Measurements from ENCODE around the gene LETM1.

Gene LETM1

GRCh38 chr4:1830234-1830633 lies 25.7 kb downstream of the LETM1 start:
- DNase-seq (ENCODE audit: low read depth in 1 of 2, low spot score in 1 of 2), result no peak

GRCh38 chr4:1826531-1827350 lies 29.2 kb downstream of the LETM1 start:
- no peak for DNase-seq (ENCODE audit: low read depth in 1 of 2, low spot score in 1 of 2)

DNA sequence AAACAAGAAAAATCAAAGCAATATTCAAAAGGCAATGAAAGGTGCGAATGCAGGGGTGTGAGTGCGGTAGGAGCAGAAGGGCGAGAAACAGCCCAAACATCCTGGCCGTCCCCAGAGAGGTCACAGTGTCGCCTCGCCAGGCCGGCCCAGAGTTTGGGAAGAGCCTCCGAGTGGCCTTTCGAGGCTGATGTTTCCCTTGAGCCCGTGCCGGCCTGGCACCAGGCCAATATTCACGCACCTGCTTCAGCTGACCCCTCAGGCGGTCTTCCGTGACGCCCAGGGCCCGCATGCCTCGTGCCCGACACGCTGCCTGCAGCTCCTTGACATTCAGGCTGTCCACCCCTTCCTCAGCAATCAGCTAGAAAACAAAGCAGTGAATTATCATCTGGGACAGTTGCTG lies 30.6 kb downstream of the LETM1 start:
- DNase-seq (ENCODE audit: low read depth in 1 of 2, low spot score in 1 of 2), result no peak

GRCh38 chr4:1824746-1825145 lies 31.2 kb downstream of the LETM1 start:
- DNase-seq (ENCODE audit: low read depth in 1 of 2, low spot score in 1 of 2), result no peak

GRCh38 chr4:1823545-1823932 lies 32.4 kb downstream of the LETM1 start:
- DNase-seq (ENCODE audit: low read depth in 1 of 2, low spot score in 1 of 2), result no peak

- no peak for DNase-seq (ENCODE audit: low read depth in 1 of 2, low spot score in 1 of 2)
Observed at GRCh38 chr4:1822568-1823544, 33.1 kb downstream of the LETM1 start.

DNA sequence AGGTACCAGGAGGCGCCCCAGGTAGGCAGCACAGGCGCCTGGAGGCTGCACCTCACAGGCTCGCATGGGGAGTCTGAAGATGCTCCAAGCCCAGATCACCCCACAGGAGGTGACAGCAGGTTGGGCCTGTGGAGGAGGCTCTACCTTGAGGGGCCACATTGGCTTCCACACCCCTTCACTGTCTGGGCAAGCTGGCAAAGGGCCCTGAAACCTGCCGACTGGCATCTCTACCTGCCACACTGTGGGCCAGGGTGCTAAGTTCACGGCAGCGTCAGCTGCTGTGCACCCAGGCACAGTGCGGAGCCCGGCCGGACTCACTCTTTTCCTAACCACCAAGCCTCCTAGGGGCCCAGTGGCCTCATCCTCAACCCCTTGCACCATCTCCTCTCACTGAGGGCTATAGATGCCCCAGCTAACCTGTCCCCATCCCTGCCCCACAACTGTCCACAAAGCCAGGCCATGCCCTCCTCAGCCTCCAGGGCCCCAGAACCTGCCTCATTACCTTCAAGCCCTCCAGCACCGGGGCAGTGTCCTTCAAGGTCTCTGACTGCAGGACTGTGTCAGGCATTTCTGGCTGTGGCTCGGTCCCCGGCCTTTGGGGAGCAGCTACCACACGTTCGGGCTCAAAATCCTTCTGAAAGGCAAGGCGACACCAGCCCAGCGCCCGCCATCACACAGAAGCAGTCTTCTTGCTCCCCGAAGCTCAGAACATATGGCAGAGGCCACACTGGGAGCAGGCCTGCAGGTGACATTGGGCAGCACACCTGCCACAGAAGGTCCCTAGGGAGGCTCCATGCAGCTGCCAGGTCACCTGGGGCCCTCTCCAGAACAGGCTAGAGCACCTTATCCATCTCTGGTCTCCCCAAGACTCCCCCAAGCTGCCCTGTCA lies 34.0 kb downstream of the LETM1 start:
- DNase-seq (ENCODE audit: low read depth in 1 of 2, low spot score in 1 of 2), result no peak

DNA sequence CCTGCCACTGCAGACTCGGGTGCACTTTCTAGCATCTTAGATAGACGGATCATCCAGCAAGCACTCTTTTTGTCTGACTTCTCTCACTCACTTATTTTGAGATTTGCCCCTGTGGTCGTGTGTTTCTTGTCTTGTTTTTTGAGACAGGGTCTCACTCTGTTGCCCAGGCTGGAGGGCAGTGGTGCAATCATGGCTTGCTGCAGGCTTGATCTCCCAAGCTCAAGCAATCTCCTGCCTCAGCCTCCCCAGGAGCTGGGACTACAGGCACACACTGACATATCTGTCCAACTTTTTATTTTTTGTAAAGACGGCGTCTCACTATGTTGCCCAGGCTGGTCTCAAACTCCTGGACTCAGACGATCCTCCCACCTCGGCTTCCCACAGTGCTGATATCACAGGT lies 36.1 kb downstream of the LETM1 start:
- no peak for DNase-seq (ENCODE audit: low read depth in 1 of 2, low spot score in 1 of 2)

- DNase-seq (ENCODE audit: low read depth in 1 of 2, low spot score in 1 of 2), result no peak
Observed at GRCh38 chr4:1819284-1819683, 36.7 kb downstream of the LETM1 start.

- DNase-seq (ENCODE audit: low read depth in 1 of 2, low spot score in 1 of 2), result no peak
Observed at GRCh38 chr4:1815997-1816860, 39.7 kb downstream of the LETM1 start.

DNA sequence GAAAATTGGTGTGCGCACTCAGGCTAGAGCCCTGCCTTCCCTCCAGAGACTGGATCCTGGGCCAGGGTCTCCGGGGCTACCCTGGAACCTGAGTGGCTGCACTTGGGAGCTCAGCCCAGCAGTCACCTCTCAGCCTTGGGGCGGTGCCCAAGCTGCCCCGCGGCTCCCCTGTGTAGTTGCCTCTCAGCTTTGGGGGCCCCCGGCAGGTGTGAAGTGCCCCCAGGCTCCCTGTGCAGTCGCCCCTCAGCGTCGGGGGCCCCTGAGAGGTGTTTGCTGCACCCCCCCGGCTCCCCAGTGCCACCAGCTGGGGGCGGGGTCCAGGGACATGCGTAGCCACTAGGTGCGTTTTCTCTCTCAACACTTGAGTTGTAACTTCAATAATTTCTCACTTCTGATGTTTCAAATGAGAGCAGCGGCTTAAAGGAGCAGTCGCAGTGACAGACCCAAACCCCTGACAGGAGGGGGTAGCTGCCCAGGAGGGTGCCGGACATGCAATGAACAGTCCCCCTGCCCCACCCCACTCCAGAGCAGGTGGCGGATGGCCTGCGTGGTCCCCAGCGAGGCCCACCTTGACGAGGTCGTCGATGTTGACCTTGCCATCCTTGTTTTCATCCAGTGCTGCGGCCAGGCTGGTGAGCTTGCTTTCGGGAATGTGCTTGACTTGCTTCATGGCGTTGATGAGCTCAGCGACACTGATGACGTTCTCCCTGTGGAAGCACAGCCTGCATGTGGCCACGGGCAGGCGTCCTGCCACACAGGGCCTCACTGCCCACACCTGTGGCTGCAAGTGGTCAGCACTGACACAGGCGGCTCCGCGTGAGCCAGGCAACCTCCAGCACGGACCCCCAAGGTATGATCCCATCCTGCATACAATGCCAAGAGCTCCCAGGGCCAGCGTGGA lies 40.6 kb downstream of the LETM1 start:
- no peak for DNase-seq (ENCODE audit: low read depth in 1 of 2, low spot score in 1 of 2)

GRCh38 chr4:1814453-1814852 lies 41.5 kb downstream of the LETM1 start:
- DNase-seq (ENCODE audit: low read depth in 1 of 2, low spot score in 1 of 2), result no peak

DNA sequence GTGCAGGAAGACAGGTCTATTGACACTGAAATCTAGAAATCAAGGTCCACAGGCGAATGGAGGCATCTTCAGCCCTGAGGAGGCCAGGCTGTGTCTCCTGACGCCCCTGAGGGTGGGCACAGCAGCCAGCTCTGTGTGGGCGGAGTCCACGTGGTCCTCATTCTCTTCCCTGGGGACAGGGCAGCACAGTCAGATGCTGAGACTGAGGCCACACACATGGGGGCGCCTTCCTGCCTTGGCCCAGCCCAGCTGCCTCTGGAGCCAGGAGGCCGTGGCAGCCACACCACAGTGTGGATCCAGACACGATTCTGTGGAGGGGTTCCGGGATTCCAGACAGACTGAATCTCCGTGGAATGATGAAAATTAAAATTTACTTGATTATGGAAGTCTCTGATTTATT lies 42.0 kb downstream of the LETM1 start:
- no peak for DNase-seq (ENCODE audit: low read depth in 1 of 2, low spot score in 1 of 2)

- no peak for DNase-seq (ENCODE audit: low read depth in 1 of 2, low spot score in 1 of 2)
Observed at GRCh38 chr4:1813231-1813630, 42.7 kb downstream of the LETM1 start.

GRCh38 chr4:1812720-1813119 lies 43.2 kb downstream of the LETM1 start:
- DNase-seq (ENCODE audit: low read depth in 1 of 2, low spot score in 1 of 2), result no peak

- DNase-seq (ENCODE audit: low read depth in 1 of 2, low spot score in 1 of 2), result no peak
Observed at GRCh38 chr4:1810765-1811164, 45.2 kb downstream of the LETM1 start.

GRCh38 chr4:1809754-1810502 lies 46.0 kb downstream of the LETM1 start:
- peak; percentile 39 to 60 for DNase-seq (ENCODE audit: low read depth in 1 of 2, low spot score in 1 of 2)

All from stimulated activated CD4-positive, alpha-beta T cell treated with anti-CD3 and anti-CD28 coated beads, Interleukin-15, amount 100 ng/mL, for 1 hour (primary cell).